Measurements from ENCODE around the gene PFKM.

PFKM gene

GRCh38 chr12:48125985-48126384 lies 6.8 kb downstream of the PFKM start:
- TF ChIP-seq POLR2AphosphoS5 (IDR thresholded peaks at IDR 0.05; ENCODE audit: low read depth, low read length) (no peak), TAF1 (IDR thresholded peaks at IDR 0.05; ENCODE audit: borderline replicate concordance, insufficient read depth, low read length) (no peak), REST (IDR thresholded peaks at IDR 0.05; ENCODE audit: insufficient read depth in 1 of 2, low read depth in 2 of 2, low read length in 2 of 2) (no peak), FOXP2 (optimal IDR thresholded peaks at IDR 0.05; ENCODE audit: borderline replicate concordance, extremely low read depth, extremely low read length, insufficient read depth) (no peak), SIN3A (IDR thresholded peaks at IDR 0.05; ENCODE audit: borderline replicate concordance, insufficient read depth, low read length) (no peak)

DNA sequence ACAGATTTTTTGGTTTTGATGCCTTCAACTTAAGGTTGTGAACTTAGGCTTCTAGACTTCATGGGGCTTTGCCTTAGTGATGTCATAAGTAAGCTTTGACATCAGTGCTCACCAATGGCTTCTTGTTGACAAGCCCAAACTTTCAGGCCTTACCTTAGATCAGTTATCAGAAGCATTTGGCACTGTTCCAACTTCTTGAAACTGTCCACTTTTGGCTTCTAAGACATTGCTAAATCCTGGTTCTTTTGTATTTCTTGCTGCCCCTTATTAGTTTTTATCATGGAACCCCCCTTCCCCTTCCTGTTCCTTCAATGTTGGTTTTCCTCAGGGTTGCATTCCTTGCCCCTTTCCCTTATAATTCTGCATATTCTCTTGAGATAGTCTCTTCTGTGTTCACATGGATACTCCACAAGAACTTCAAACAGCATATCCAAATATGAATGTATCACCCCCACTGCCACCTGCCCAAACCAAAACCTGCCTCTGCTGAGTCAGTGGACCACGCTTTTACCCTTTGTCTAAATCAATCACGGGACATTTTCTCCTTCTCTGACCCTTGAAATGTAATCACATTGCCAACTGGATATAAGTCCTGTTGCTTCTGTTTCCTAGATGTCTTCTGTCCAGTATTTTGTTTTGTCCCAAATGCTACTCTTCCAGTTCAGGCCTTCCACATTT lies 7.9 kb downstream of the PFKM start:
- TF ChIP-seq REST (IDR thresholded peaks at IDR 0.05; ENCODE audit: insufficient read depth in 1 of 2, low read depth in 2 of 2, low read length in 2 of 2) (no peak), FOXP2 (optimal IDR thresholded peaks at IDR 0.05; ENCODE audit: borderline replicate concordance, extremely low read depth, extremely low read length, insufficient read depth) (no peak), POLR2AphosphoS5 (IDR thresholded peaks at IDR 0.05; ENCODE audit: low read depth, low read length) (no peak)

DNA sequence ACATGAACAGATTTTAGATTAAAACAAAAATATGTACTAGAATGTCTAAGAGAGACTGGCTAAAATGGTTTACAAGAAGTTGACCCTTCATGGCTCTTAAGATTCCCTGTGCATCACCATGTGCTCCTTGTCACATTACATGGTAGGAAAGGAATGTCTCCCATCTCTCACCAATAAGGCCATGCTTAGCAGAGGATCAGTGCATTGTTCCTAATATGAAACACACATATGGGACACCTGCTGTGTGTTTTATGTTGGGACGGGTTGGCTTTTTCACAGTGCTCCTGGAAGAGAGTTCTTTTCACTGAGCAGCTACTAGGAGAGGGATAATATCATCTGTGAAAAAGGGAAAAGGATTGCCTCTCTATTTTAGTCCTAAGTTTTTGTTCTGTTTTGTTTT lies 9.6 kb downstream of the PFKM start:
- no peak for TF ChIP-seq REST (IDR thresholded peaks at IDR 0.05; ENCODE audit: insufficient read depth in 1 of 2, low read depth in 2 of 2, low read length in 2 of 2)
- TF ChIP-seq SIN3A (IDR thresholded peaks at IDR 0.05; ENCODE audit: borderline replicate concordance, insufficient read depth, low read length) = no peak
- TF ChIP-seq FOXP2 (optimal IDR thresholded peaks at IDR 0.05; ENCODE audit: borderline replicate concordance, extremely low read depth, extremely low read length, insufficient read depth) = no peak
- no peak for TF ChIP-seq POLR2AphosphoS5 (IDR thresholded peaks at IDR 0.05; ENCODE audit: low read depth, low read length)
- TF ChIP-seq TAF1 (IDR thresholded peaks at IDR 0.05; ENCODE audit: borderline replicate concordance, insufficient read depth, low read length) = no peak

- no peak for TF ChIP-seq FOXP2 (optimal IDR thresholded peaks at IDR 0.05; ENCODE audit: borderline replicate concordance, extremely low read depth, extremely low read length, insufficient read depth)
Observed at GRCh38 chr12:48129376-48129775, 10.2 kb downstream of the PFKM start.

DNA sequence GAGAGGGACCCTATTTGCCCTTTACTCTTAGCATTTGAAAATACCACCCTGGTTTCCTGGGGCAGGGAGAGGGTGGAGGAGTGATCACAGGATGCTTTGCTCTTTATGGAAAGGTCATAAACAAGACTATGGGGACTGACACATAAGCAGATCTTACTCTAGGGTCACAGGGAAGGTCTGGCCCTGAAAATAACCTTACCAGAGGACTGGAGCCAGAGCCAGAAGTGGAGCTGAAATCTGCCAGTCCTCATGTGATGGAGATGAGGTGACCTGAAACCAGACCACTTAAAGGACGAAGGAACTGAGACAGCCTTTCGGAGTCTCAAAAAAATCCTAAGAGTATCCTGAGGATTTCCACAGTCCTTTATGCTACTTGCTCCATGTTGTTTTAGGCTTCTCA lies 12.4 kb downstream of the PFKM start:
- TF ChIP-seq FOXP2 (optimal IDR thresholded peaks at IDR 0.05; ENCODE audit: borderline replicate concordance, extremely low read depth, extremely low read length, insufficient read depth) = no peak
- no peak for TF ChIP-seq TAF1 (IDR thresholded peaks at IDR 0.05; ENCODE audit: borderline replicate concordance, insufficient read depth, low read length)
- no peak for TF ChIP-seq POLR2AphosphoS5 (IDR thresholded peaks at IDR 0.05; ENCODE audit: low read depth, low read length)
- no peak for TF ChIP-seq SIN3A (IDR thresholded peaks at IDR 0.05; ENCODE audit: borderline replicate concordance, insufficient read depth, low read length)

- no peak for TF ChIP-seq FOXP2 (optimal IDR thresholded peaks at IDR 0.05; ENCODE audit: borderline replicate concordance, extremely low read depth, extremely low read length, insufficient read depth)
- TF ChIP-seq REST (IDR thresholded peaks at IDR 0.05; ENCODE audit: insufficient read depth in 1 of 2, low read depth in 2 of 2, low read length in 2 of 2) = no peak
- TF ChIP-seq SIN3A (IDR thresholded peaks at IDR 0.05; ENCODE audit: borderline replicate concordance, insufficient read depth, low read length) = no peak
- no peak for TF ChIP-seq TAF1 (IDR thresholded peaks at IDR 0.05; ENCODE audit: borderline replicate concordance, insufficient read depth, low read length)
- TF ChIP-seq POLR2AphosphoS5 (IDR thresholded peaks at IDR 0.05; ENCODE audit: low read depth, low read length) = no peak
Observed at GRCh38 chr12:48132826-48133225, 13.7 kb downstream of the PFKM start.

Measured in PFSK-1 (cell line).